Astrocyte (in vitro differentiated cells and primary cell): ENCODE data around the gene ABHD12. TPM values are rescaled to one million over a fixed set of nuclear protein-coding genes. Genes with fewer than 3 reads are reported as not detected.

Experiments used
- DNase-seq: peaks from one replicate; pipeline ENCODE4 v3.0.0-alpha.2; 2010; ENCODE audit warnings: low read depth
- FAIRE-seq: peaks from 2 replicates; lab custom pipeline; 2011; peaks lifted over from hg19 to GRCh38; lab: Jason Lieb, UNC
- H2AFZ ChIP-seq: 2 replicates; pipeline ENCODE4 v1.6.0; 2012; ENCODE audit warnings: low read depth, low read length, inconsistent platforms
- H3K27ac ChIP-seq: 2 replicates; pipeline ENCODE4 v1.5.1; 2011; ENCODE audit warnings: low read depth, low read length, inconsistent platforms
- H3K27me3 ChIP-seq: 2 replicates; pipeline ENCODE4 v1.6.0; 2011; ENCODE audit warnings: low read length, inconsistent platforms; ENCODE audit not compliant: insufficient read depth
- H3K36me3 ChIP-seq: 2 replicates; pipeline ENCODE4 v1.5.1; 2011; ENCODE audit warnings: low read length, inconsistent platforms; ENCODE audit not compliant: insufficient read depth
- H3K4me1 ChIP-seq: 2 replicates; pipeline ENCODE4 v1.5.1; 2011; ENCODE audit warnings: low read length, inconsistent platforms; ENCODE audit not compliant: insufficient read depth
- H3K4me2 ChIP-seq: 2 replicates; pipeline ENCODE4 v1.6.0; 2012; ENCODE audit warnings: low read length, inconsistent platforms
- H3K4me3 ChIP-seq: 2 replicates; pipeline ENCODE4 v1.5.1; 2011; ENCODE audit warnings: low read depth, mild to moderate bottlenecking, low read length, inconsistent platforms; ENCODE audit not compliant: insufficient read depth
- H3K79me2 ChIP-seq: 2 replicates; pipeline ENCODE4 v1.6.0; 2012; ENCODE audit warnings: mild to moderate bottlenecking, low read length, inconsistent platforms; ENCODE audit not compliant: insufficient read depth
- H3K9ac ChIP-seq: 2 replicates; pipeline ENCODE4 v1.6.0; 2012; ENCODE audit warnings: mild to moderate bottlenecking, low read length, inconsistent platforms
- H3K9me3 ChIP-seq: 2 replicates; pipeline ENCODE4 v1.5.1; 2012; ENCODE audit warnings: low read depth, mild to moderate bottlenecking, low read length, inconsistent platforms; ENCODE audit not compliant: insufficient read depth
- H4K20me1 ChIP-seq: 2 replicates; pipeline ENCODE4 v1.6.0; 2012; ENCODE audit warnings: low read length, inconsistent platforms; ENCODE audit not compliant: insufficient read depth
- H3K27ac Mint-ChIP-seq: one replicate; pipeline ENCODE4 v1.8.0; 2021; ENCODE audit warnings: mild to moderate bottlenecking, mixed read lengths; ENCODE audit not compliant: unreplicated experiment
- H3K27me3 Mint-ChIP-seq: one replicate; pipeline ENCODE4 v1.8.0; 2021; ENCODE audit warnings: low read depth, mixed read lengths; ENCODE audit not compliant: unreplicated experiment
- H3K36me3 Mint-ChIP-seq: one replicate; pipeline ENCODE4 v1.8.0; 2021; ENCODE audit warnings: low read depth, mixed read lengths; ENCODE audit not compliant: unreplicated experiment
- H3K4me1 Mint-ChIP-seq: one replicate; pipeline ENCODE4 v1.8.0; 2021; ENCODE audit warnings: low read depth, mixed read lengths; ENCODE audit not compliant: unreplicated experiment
- H3K4me3 Mint-ChIP-seq: one replicate; pipeline ENCODE4 v1.8.0; 2021; ENCODE audit warnings: mild to moderate bottlenecking, moderate library complexity, mixed read lengths; ENCODE audit not compliant: unreplicated experiment
- H3K9me3 Mint-ChIP-seq: one replicate; pipeline ENCODE4 v1.8.0; 2021; ENCODE audit warnings: mild to moderate bottlenecking, mixed read lengths; ENCODE audit not compliant: unreplicated experiment
- CTCF ChIP-seq: IDR thresholded peaks from 2 replicates; pipeline ENCODE4 v1.5.1; 2011; ENCODE audit warnings: low read depth, mild to moderate bottlenecking, inconsistent platforms, low read length, moderate library complexity; ENCODE audit not compliant: insufficient read depth
- EZH2 ChIP-seq: IDR thresholded peaks from 2 replicates; pipeline ENCODE4 v1.6.1; 2012; ENCODE audit warnings: mild to moderate bottlenecking, low read length, inconsistent platforms; ENCODE audit not compliant: insufficient read depth
- total RNA-seq: library from RNA; stranded (reverse); gene quantifications from 2 replicates; pipeline ENCODE4 v1.2.1, GENCODE V29; 2021

Gene ABHD12
- total RNA-seq, 1 donor from 2014 or later: 98.1 TPM

- peak; percentile 71 for DNase-seq
- H3K27ac Mint-ChIP-seq: no peak overlapping the region
- H3K9me3 ChIP-seq: no peaks in the 10 kb centered on the region
These were observed 26.4 kb downstream of the ABHD12 start for GRCh38 chr20:25364180-25364788.

GRCh38 chr20:25361287-25361683 lies 29.4 kb downstream of the ABHD12 start:
- H3K4me2 ChIP-seq: peak overlapping the region; percentile 58

More at GRCh38 chr20:25364180-25364788, 26.4 kb downstream of the ABHD12 start:
- Histone ChIP-seq H3K79me2 (peaks cover 71% of the 10 kb centered on the region), H3K4me3 (no peak overlapping the region), H4K20me1 (no peaks in the 10 kb centered on the region), H3K4me2 (no peak overlapping the region), H3K27me3 (no peaks in the 10 kb centered on the region), H2AFZ (no peak overlapping the region), H3K9ac (no peak overlapping the region), H3K36me3 (no peaks in the 10 kb centered on the region), H3K27ac (no peak overlapping the region), H3K4me1 (peaks cover 18% of the 10 kb centered on the region)
- H3K4me3 Mint-ChIP-seq: no peak overlapping the region
- FAIRE-seq: no peak
- no peaks in the 10 kb centered on the region for H3K9me3 Mint-ChIP-seq
- peaks cover 21% of the 10 kb centered on the region for H3K4me1 Mint-ChIP-seq
- TF ChIP-seq CTCF (no peak), EZH2 (no peak)
- H3K27me3 Mint-ChIP-seq: no peaks in the 10 kb centered on the region
- peaks cover 16% of the 10 kb centered on the region for H3K36me3 Mint-ChIP-seq

More at GRCh38 chr20:25361287-25361683, 29.4 kb downstream of the ABHD12 start:
- peaks cover 9% of the 10 kb centered on the region for H4K20me1 ChIP-seq
- FAIRE-seq (no peak), DNase-seq (peak; percentile 61)
- H3K36me3 ChIP-seq: no peaks in the 10 kb centered on the region
- peak overlapping the region; percentile 74 for H3K27ac ChIP-seq
- H3K4me1 Mint-ChIP-seq: peaks cover 26% of the 10 kb centered on the region
- H3K4me1 ChIP-seq: peaks cover 18% of the 10 kb centered on the region
- peaks cover 8% of the 10 kb centered on the region for H3K36me3 Mint-ChIP-seq
- peak overlapping the region; percentile 54 for H3K4me3 Mint-ChIP-seq
- no peaks in the 10 kb centered on the region for H3K9me3 Mint-ChIP-seq
- H3K9ac ChIP-seq: peak overlapping the region; percentile 65
- H3K27me3 ChIP-seq: no peaks in the 10 kb centered on the region
- H3K27me3 Mint-ChIP-seq: no peaks in the 10 kb centered on the region
- TF ChIP-seq EZH2 (no peak), CTCF (no peak)
- H3K4me3 ChIP-seq: peak overlapping the region; percentile 3
- H3K9me3 ChIP-seq: no peaks in the 10 kb centered on the region
- H3K79me2 ChIP-seq: peaks cover 69% of the 10 kb centered on the region
- peak overlapping the region; percentile 99 for H3K27ac Mint-ChIP-seq
- H2AFZ ChIP-seq: peak overlapping the region; percentile 50
